HepG2 (cell line): ENCODE measurements around the gene PCIF1. TPM values are rescaled to one million over a fixed set of nuclear protein-coding genes. Genes with fewer than 3 reads are reported as not detected.

Source experiments
- CSRNP1 ChIP-seq: sonication (generic); formaldehyde crosslinking; IDR thresholded peaks from 2 replicates; pipeline ENCODE4 v1.8.1; 2023; ENCODE audit warnings: mild to moderate bottlenecking, missing genetic modification reagents
- DDIT3 ChIP-seq: sonication (generic); formaldehyde crosslinking; IDR thresholded peaks from 2 replicates; pipeline ENCODE4 v1.4.0; 2020; ENCODE audit warnings: mild to moderate bottlenecking, missing genetic modification reagents
- FUBP1 ChIP-seq: sonication (generic); formaldehyde crosslinking; IDR thresholded peaks from 2 replicates; pipeline ENCODE4 v1.5.1; 2020; ENCODE audit warnings: missing genetic modification reagents, mild to moderate bottlenecking, borderline replicate concordance
- GFI1 ChIP-seq: sonication (generic); formaldehyde crosslinking; IDR thresholded peaks from 2 replicates; pipeline ENCODE4 v1.5.0; 2020; ENCODE audit warnings: missing genetic modification reagents, mild to moderate bottlenecking, borderline replicate concordance
- HIVEP1 ChIP-seq: sonication (generic); formaldehyde crosslinking; IDR thresholded peaks from 2 replicates; pipeline ENCODE4 v1.4.0; 2020; ENCODE audit warnings: mild to moderate bottlenecking, missing genetic modification reagents
- MIER3 ChIP-seq: IDR thresholded peaks from 2 replicates; pipeline ENCODE4 v1.6.1; 2016; ENCODE audit warnings: missing compliant biosample characterization, borderline replicate concordance
- NRL ChIP-seq: sonication (generic); formaldehyde crosslinking; IDR thresholded peaks from 2 replicates; pipeline ENCODE4 v1.5.0; 2020; ENCODE audit warnings: missing genetic modification reagents, mild to moderate bottlenecking, moderate library complexity, borderline replicate concordance
- PBX2 ChIP-seq: IDR thresholded peaks from 2 replicates; pipeline ENCODE4 v1.6.1; 2016; ENCODE audit warnings: control low read depth
- POLR2AphosphoS2 ChIP-seq: IDR thresholded peaks from 2 replicates; pipeline ENCODE4 v1.6.1; 2011; ENCODE audit warnings: low read depth, low read length, improper control_type of control experiment
- RXRA ChIP-seq: sonication (generic); formaldehyde crosslinking; IDR thresholded peaks from 2 replicates; pipeline ENCODE4 v1.5.1; 2020; ENCODE audit warnings: missing genetic modification reagents
- SIN3A ChIP-seq: IDR thresholded peaks from 2 replicates; pipeline ENCODE4 v1.6.1; 2011; ENCODE audit warnings: low read depth, mild to moderate bottlenecking, control low read depth, low read length, borderline replicate concordance
- STAT6 ChIP-seq: sonication (generic); formaldehyde crosslinking; IDR thresholded peaks from 2 replicates; pipeline ENCODE4 v1.4.0; 2020; ENCODE audit warnings: missing genetic modification reagents, mild to moderate bottlenecking, borderline replicate concordance
- ZBTB14 ChIP-seq: sonication (generic); formaldehyde crosslinking; IDR thresholded peaks from 2 replicates; pipeline ENCODE4 v1.4.0; 2020; ENCODE audit warnings: missing genetic modification reagents
- ZBTB3 ChIP-seq: sonication (generic); formaldehyde crosslinking; IDR thresholded peaks from 2 replicates; pipeline ENCODE4 v1.4.0; 2020; ENCODE audit warnings: low read depth, mild to moderate bottlenecking, moderate library complexity, missing genetic modification reagents, borderline replicate concordance
- ZFP90 ChIP-seq: sonication (generic); formaldehyde crosslinking; IDR thresholded peaks from 2 replicates; pipeline ENCODE4 v1.8.0; 2022; ENCODE audit warnings: missing genetic modification reagents, mild to moderate bottlenecking, inconsistent platforms, borderline replicate concordance
- ZNF350 ChIP-seq: sonication (generic); formaldehyde crosslinking; IDR thresholded peaks from 2 replicates; pipeline ENCODE4 v1.4.0; 2020; ENCODE audit warnings: mild to moderate bottlenecking, low read depth, missing genetic modification reagents, borderline replicate concordance
- ZNF740 ChIP-seq: sonication (generic); formaldehyde crosslinking; IDR thresholded peaks from 2 replicates; pipeline ENCODE4 v1.4.0; 2020; ENCODE audit warnings: missing genetic modification reagents
- ZSCAN20 ChIP-seq: sonication (generic); formaldehyde crosslinking; IDR thresholded peaks from 2 replicates; pipeline ENCODE4 v1.4.0; 2020; ENCODE audit warnings: missing genetic modification reagents, mild to moderate bottlenecking, borderline replicate concordance
- polyA plus RNA-seq, 8 experiments: library from polyadenylated mRNA; depleted of rRNA in 3 of 8; stranded (reverse) in 7 of 8; unstranded in 1 of 8; fragments of >200 nt; fragmentation: Illumina TruSeq in 4 of 8; extraction: Trizol in 4 of 8; gene quantifications; 2 replicates each; pipeline versions ENCODE4 v1.2.1 to v1.2.3, GENCODE V29; 2011 to 2016; ENCODE audit warnings: low read depth in 4 of 8, missing spikeins in 1 of 8, mixed read lengths in 1 of 8; ENCODE audit not compliant: insufficient read depth in 1 of 8
- total RNA-seq, 5 experiments: library from RNA; depleted of rRNA; stranded (reverse); fragments of >200 nt; fragmentation: Illumina TruSeq; extraction: Trizol; gene quantifications; 2 replicates each; pipeline ENCODE4 v1.2.3, GENCODE V29; 2016; ENCODE audit warnings: low read depth in 1 of 5

The PCIF1 gene
- total and polyA plus RNA-seq, 2 of the 13 experiments (the other 11 are each of a cell fraction or from before 2014, with no cell fraction given): 20.9 to 24.4 TPM

GRCh38 chr20:45927071-45927878 lies 7.2 kb upstream of the PCIF1 start (continued):
- TF ChIP-seq FUBP1 (CRISPR knock-in tag): no peak; the same call in 1 of the 2 replicates
- TF ChIP-seq POLR2AphosphoS2: no peak
- peak; percentile 94 for TF ChIP-seq GFI1 (CRISPR knock-in tag)
- TF ChIP-seq DDIT3 (CRISPR knock-in tag): no peak; the same call in 1 of the 2 replicates
- peak; percentile 90 for TF ChIP-seq STAT6 (CRISPR knock-in tag)
- peak; percentile 1; the same call in 1 of the 2 replicates for TF ChIP-seq CSRNP1 (CRISPR knock-in tag)
- TF ChIP-seq ZBTB3: peak; percentile 87
- no peak for TF ChIP-seq SIN3A
- peak; percentile 95 for TF ChIP-seq RXRA
- TF ChIP-seq ZBTB14 (CRISPR knock-in tag): peak; percentile 42; the same call in 1 of the 2 replicates
- peak; percentile 90; the same call in 1 of the 2 replicates for TF ChIP-seq MIER3 (CRISPR knock-in tag)
- no peak for TF ChIP-seq ZNF740 (CRISPR knock-in tag)
- peak; percentile 89 for TF ChIP-seq HIVEP1 (CRISPR knock-in tag)
- no peak; the same call in 1 of the 2 replicates for TF ChIP-seq ZSCAN20 (CRISPR knock-in tag)
- TF ChIP-seq PBX2 (CRISPR knock-in tag): no peak
- 0 out of 2 replicates have a peak, but pooled peaks have one; percentile 17 for TF ChIP-seq NRL (CRISPR knock-in tag)
- TF ChIP-seq ZFP90: 0 out of 2 replicates have a peak, but pooled peaks have one; percentile 11
- TF ChIP-seq ZNF350 (CRISPR knock-in tag): peak; percentile 90
